GM04504 (cell line): Measurements from ENCODE around the gene USP17L28.
"Not testable (repeated sequence)": the region's sequence is repeated elsewhere in the genome, so short reads cannot be mapped to it uniquely, and the experiment has no call there.

ENCODE experiments used
- DNase-seq: peaks from one replicate; pipeline ENCODE4 v3.0.0-alpha.2; 2012; ENCODE audit warnings: low read depth

USP17L28 gene

DNA sequence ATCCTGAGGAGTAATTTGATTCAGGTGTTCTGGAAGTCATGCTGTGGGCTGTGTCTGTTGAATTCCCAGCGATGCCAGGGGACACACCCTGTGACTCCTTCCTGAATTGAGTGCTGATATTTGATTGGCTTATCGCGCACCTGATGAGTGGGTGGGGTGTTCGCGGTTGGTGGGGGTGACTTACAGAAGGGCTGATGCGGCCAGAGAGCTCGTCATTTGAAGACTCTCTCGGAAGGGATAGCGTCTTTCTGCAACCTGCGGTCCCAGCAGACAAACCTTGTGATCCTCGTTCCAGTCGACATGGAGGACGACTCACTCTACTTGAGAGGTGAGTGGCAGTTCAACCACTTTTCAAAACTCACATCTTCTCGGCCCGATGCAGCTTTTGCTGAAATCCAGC, at the start of gene USP17L28:
TSS of gene USP17L28 (plus strand) at position 301 of the 400 bp plus-strand sequence. CDS start at position 301, 0 bp downstream.
- not testable (repeated sequence) for DNase-seq

DNA sequence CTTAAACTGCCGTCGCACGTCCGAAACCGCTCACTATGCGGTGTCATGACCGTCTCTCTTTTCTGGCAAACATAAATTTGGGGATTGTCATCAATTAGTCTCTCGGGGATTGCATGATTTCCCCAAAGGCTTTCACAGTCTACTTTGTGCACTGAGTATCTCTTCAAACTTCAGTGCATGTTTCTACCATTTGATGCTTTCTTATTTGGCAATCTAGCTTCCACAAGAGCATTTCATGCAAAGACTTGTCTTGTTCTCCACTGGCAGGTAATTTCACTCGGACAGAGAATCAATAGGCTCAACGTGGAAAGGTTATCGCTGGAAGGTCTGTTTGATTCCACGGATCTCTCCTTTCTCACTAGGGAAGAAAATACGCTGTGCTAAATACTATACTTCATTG, 24.5 kb upstream of the USP17L28 start:
- DNase-seq: not testable (repeated sequence)

GRCh38 chr4:9324865-9325264, 23.8 kb upstream of the USP17L28 start, which contains the start of gene USP17L24:
USP17L24 (plus strand) TSS chr4:9325165; CDS start chr4:9325165, 0 bp downstream.
- not testable (repeated sequence) for DNase-seq

DNA sequence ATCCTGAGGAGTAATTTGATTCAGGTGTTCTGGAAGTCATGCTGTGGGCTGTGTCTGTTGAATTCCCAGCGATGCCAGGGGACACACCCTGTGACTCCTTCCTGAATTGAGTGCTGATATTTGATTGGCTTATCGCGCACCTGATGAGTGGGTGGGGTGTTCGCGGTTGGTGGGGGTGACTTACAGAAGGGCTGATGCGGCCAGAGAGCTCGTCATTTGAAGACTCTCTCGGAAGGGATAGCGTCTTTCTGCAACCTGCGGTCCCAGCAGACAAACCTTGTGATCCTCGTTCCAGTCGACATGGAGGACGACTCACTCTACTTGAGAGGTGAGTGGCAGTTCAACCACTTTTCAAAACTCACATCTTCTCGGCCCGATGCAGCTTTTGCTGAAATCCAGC, 19.1 kb upstream of the USP17L28 start, which contains the start of gene USP17L25:
TSS of gene USP17L25 (plus strand) at position 301 of the 400 bp plus-strand sequence. CDS start at position 301, 0 bp downstream.
- not testable (repeated sequence) for DNase-seq

GRCh38 chr4:9334358-9334757, 14.3 kb upstream of the USP17L28 start, which contains the start of gene USP17L26:
USP17L26 (plus strand) TSS chr4:9334658; CDS start chr4:9334658, 0 bp downstream.
- not testable (repeated sequence) for DNase-seq

GRCh38 chr4:9339103-9339502, 9.6 kb upstream of the USP17L28 start, which contains the start of gene USP17L5:
USP17L5 (plus strand) TSS chr4:9339403; CDS start chr4:9339403, 0 bp downstream.
- DNase-seq: not testable (repeated sequence)

DNA sequence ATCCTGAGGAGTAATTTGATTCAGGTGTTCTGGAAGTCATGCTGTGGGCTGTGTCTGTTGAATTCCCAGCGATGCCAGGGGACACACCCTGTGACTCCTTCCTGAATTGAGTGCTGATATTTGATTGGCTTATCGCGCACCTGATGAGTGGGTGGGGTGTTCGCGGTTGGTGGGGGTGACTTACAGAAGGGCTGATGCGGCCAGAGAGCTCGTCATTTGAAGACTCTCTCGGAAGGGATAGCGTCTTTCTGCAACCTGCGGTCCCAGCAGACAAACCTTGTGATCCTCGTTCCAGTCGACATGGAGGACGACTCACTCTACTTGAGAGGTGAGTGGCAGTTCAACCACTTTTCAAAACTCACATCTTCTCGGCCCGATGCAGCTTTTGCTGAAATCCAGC, 4.8 kb upstream of the USP17L28 start, which contains the start of gene USP17L27:
TSS of gene USP17L27 (plus strand) at position 301 of the 400 bp plus-strand sequence. CDS start at position 301, 0 bp downstream.
- not testable (repeated sequence) for DNase-seq

- DNase-seq: not testable (repeated sequence)
Measured at GRCh38 chr4:9350866-9351265, 2.2 kb downstream of the USP17L28 start.

- not testable (repeated sequence) for DNase-seq
Measured at GRCh38 chr4:9353338-9353737, 4.6 kb downstream of the USP17L28 start, which contains the start of gene USP17L29. USP17L29 (plus strand) TSS chr4:9353638; CDS start chr4:9353638, 0 bp downstream.

GRCh38 chr4:9362829-9363228, 14.1 kb downstream of the USP17L28 start, which contains the start of gene USP17L30:
USP17L30 (plus strand) TSS chr4:9363129; CDS start chr4:9363129, 0 bp downstream.
- DNase-seq: not testable (repeated sequence)

GRCh38 chr4:9379881-9380280, 31.2 kb downstream of the USP17L28 start:
- not testable (repeated sequence) for DNase-seq

- DNase-seq: not testable (repeated sequence)
Measured at GRCh38 chr4:9381012-9381534, 32.4 kb downstream of the USP17L28 start.

DNA sequence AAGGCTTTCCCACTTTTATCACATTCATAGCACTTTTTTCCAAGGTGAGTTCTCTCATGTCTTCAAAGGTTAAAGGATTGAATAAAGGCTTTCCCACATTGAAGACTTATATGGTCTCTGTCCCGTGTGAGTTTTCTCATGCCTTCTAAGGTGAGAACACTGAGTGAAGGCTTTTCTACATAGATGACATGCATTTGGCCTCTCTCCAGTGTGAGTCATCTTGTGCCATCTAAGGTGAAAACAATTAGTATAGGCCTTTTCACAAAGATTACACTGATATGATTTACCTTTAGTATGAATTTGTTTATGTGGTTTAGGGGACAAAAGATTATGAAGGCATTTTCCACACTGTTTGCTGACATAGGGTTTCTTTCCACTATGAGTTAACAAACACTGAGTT, 35.4 kb downstream of the USP17L28 start:
- no peak for DNase-seq

DNA sequence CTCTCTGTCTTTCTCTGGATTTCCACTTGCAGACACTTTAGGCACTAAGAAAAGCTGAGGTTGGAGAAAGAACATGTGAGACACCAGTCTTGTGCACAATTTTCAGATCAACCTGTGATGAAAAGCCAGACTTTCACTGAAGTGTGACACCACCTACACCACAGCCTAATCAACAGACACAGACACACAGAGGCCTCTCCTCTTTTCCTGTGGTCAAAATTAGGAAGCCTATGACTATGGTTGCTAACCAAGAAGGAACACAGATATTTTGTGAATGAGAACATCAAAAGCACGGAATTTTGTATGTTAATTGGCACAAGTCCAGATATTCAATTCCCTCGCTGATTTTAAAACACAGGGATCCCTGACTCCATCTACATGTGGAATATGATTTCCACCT, 40.3 kb downstream of the USP17L28 start:
- DNase-seq: not testable (repeated sequence)
